ENCODE results near the gene MSH2. TPM values are rescaled to one million over a fixed set of nuclear protein-coding genes. Genes with fewer than 3 reads are reported as not detected.
"Not testable (repeated sequence)": the region's sequence is repeated elsewhere in the genome, so short reads cannot be mapped to it uniquely, and the experiment has no call there.

MSH2 gene
- total RNA-seq, 1 donor from 2014 or later, result 66.7 TPM

GRCh38 chr2:47490406-47490805 is 87.5 kb downstream of the MSH2 start:
- DNase-seq (ENCODE audit: low spot score), result no peak
- Mint-ChIP-seq H3K27me3 (ENCODE audit: low read depth) (no peaks in the 10 kb centered on the region), H3K4me1 (ENCODE audit: low read depth) (peaks cover 22% of the 10 kb centered on the region), H3K9me3 (no peaks in the 10 kb centered on the region), H3K36me3 (ENCODE audit: low read depth) (peaks cover 29% of the 10 kb centered on the region), H3K27ac (no peak overlapping the region), H3K4me3 (ENCODE audit: low read depth) (no peak overlapping the region)
- intact Hi-C loops (cut with micrococcal nuclease), result no loop called here

- H3K4me3 Mint-ChIP-seq (ENCODE audit: low read depth), result no peak overlapping the region
- no peak for DNase-seq (ENCODE audit: low spot score)
- H3K27ac Mint-ChIP-seq, result no peak overlapping the region
- H3K4me1 Mint-ChIP-seq (ENCODE audit: low read depth), result peaks cover 3% of the 10 kb centered on the region
- peaks cover 16% of the 10 kb centered on the region for H3K36me3 Mint-ChIP-seq (ENCODE audit: low read depth)
- H3K9me3 Mint-ChIP-seq, result peaks cover 8% of the 10 kb centered on the region
- no peaks in the 10 kb centered on the region for H3K27me3 Mint-ChIP-seq (ENCODE audit: low read depth)
- intact Hi-C loops (cut with micrococcal nuclease), result no loop called here
Measured at GRCh38 chr2:47493317-47494035, 90.5 kb downstream of the MSH2 start.

GRCh38 chr2:47494267-47495130 is 91.5 kb downstream of the MSH2 start:
- Mint-ChIP-seq H3K36me3 (ENCODE audit: low read depth) (peaks cover 13% of the 10 kb centered on the region), H3K27me3 (ENCODE audit: low read depth) (no peaks in the 10 kb centered on the region), H3K27ac (no peak overlapping the region), H3K4me3 (ENCODE audit: low read depth) (no peak overlapping the region), H3K4me1 (ENCODE audit: low read depth) (no peaks in the 10 kb centered on the region), H3K9me3 (peaks cover 15% of the 10 kb centered on the region)
- intact Hi-C loops (cut with micrococcal nuclease), result no loop called here
- no peak for DNase-seq (ENCODE audit: low spot score)

- Mint-ChIP-seq H3K9me3 (peaks cover 24% of the 10 kb centered on the region), H3K36me3 (ENCODE audit: low read depth) (peaks cover 32% of the 10 kb centered on the region)
- intact Hi-C loops (cut with micrococcal nuclease), result no loop called here
Measured at GRCh38 chr2:47497843-47498460, 95.0 kb downstream of the MSH2 start.

GRCh38 chr2:47499093-47499492 is 96.1 kb downstream of the MSH2 start:
- Mint-ChIP-seq H3K36me3 (ENCODE audit: low read depth) (peaks cover 30% of the 10 kb centered on the region), H3K27me3 (ENCODE audit: low read depth) (no peaks in the 10 kb centered on the region), H3K9me3 (peaks cover 24% of the 10 kb centered on the region), H3K4me1 (ENCODE audit: low read depth) (peaks cover 21% of the 10 kb centered on the region), H3K27ac (no peak overlapping the region), H3K4me3 (ENCODE audit: low read depth) (no peak overlapping the region)
- intact Hi-C loops (cut with micrococcal nuclease), result no loop called here
- no peak for DNase-seq (ENCODE audit: low spot score)

More at GRCh38 chr2:47497843-47498460, 95.0 kb downstream of the MSH2 start:
- no peak for DNase-seq (ENCODE audit: low spot score)
- H3K27ac Mint-ChIP-seq, result no peak overlapping the region
- no peaks in the 10 kb centered on the region for H3K27me3 Mint-ChIP-seq (ENCODE audit: low read depth)
- H3K4me3 Mint-ChIP-seq (ENCODE audit: low read depth), result no peak overlapping the region
- peaks cover 18% of the 10 kb centered on the region for H3K4me1 Mint-ChIP-seq (ENCODE audit: low read depth)

GRCh38 chr2:47499621-47500309 is 96.8 kb downstream of the MSH2 start:
- Mint-ChIP-seq H3K9me3 (peaks cover 27% of the 10 kb centered on the region), H3K27me3 (ENCODE audit: low read depth) (no peaks in the 10 kb centered on the region), H3K36me3 (ENCODE audit: low read depth) (peaks cover 32% of the 10 kb centered on the region), H3K4me3 (ENCODE audit: low read depth) (no peak overlapping the region), H3K27ac (no peak overlapping the region), H3K4me1 (ENCODE audit: low read depth) (peaks cover 21% of the 10 kb centered on the region)
- no peak for DNase-seq (ENCODE audit: low spot score)
- intact Hi-C loops (cut with micrococcal nuclease), result no loop called here

GRCh38 chr2:47501374-47502200 is 98.6 kb downstream of the MSH2 start:
- H3K36me3 Mint-ChIP-seq (ENCODE audit: low read depth), result peaks cover 32% of the 10 kb centered on the region
- no peak overlapping the region for H3K4me3 Mint-ChIP-seq (ENCODE audit: low read depth)
- H3K4me1 Mint-ChIP-seq (ENCODE audit: low read depth), result peaks cover 21% of the 10 kb centered on the region
- no peaks in the 10 kb centered on the region for H3K27me3 Mint-ChIP-seq (ENCODE audit: low read depth)
- intact Hi-C loops (cut with micrococcal nuclease), result no loop called here
- DNase-seq (ENCODE audit: low spot score), result no peak
- peak overlapping the region; percentile 78 for H3K27ac Mint-ChIP-seq
- peaks cover 33% of the 10 kb centered on the region for H3K9me3 Mint-ChIP-seq

- DNase-seq (ENCODE audit: low spot score); H3K27ac Mint-ChIP-seq; intact Hi-C loops (cut with micrococcal nuclease); H3K4me3 Mint-ChIP-seq (ENCODE audit: low read depth); H3K27me3 Mint-ChIP-seq (ENCODE audit: low read depth): not testable (repeated sequence)
- H3K9me3 Mint-ChIP-seq, result peaks cover 30% of the 10 kb centered on the region
- H3K36me3 Mint-ChIP-seq (ENCODE audit: low read depth), result peaks cover 32% of the 10 kb centered on the region
- peaks cover 21% of the 10 kb centered on the region for H3K4me1 Mint-ChIP-seq (ENCODE audit: low read depth)
Measured at GRCh38 chr2:47502498-47502897, 99.5 kb downstream of the MSH2 start.

- intact Hi-C loops (cut with micrococcal nuclease), result no loop called here
- Mint-ChIP-seq H3K4me1 (ENCODE audit: low read depth) (peaks cover 25% of the 10 kb centered on the region), H3K9me3 (peaks cover 25% of the 10 kb centered on the region), H3K36me3 (ENCODE audit: low read depth) (peaks cover 29% of the 10 kb centered on the region), H3K4me3 (ENCODE audit: low read depth) (no peak overlapping the region), H3K27ac (no peak overlapping the region), H3K27me3 (ENCODE audit: low read depth) (no peaks in the 10 kb centered on the region)
- DNase-seq (ENCODE audit: low spot score), result no peak
Measured at GRCh38 chr2:47503481-47504070, 100.6 kb downstream of the MSH2 start.

- Mint-ChIP-seq H3K9me3 (peaks cover 20% of the 10 kb centered on the region), H3K4me3 (ENCODE audit: low read depth) (no peak overlapping the region), H3K27me3 (ENCODE audit: low read depth) (no peaks in the 10 kb centered on the region), H3K36me3 (ENCODE audit: low read depth) (peaks cover 27% of the 10 kb centered on the region), H3K4me1 (ENCODE audit: low read depth) (peaks cover 31% of the 10 kb centered on the region), H3K27ac (no peak overlapping the region)
- no peak for DNase-seq (ENCODE audit: low spot score)
- intact Hi-C loops (cut with micrococcal nuclease), result no loop called here
Measured at GRCh38 chr2:47504174-47504810, 101.3 kb downstream of the MSH2 start.

- H3K4me1 Mint-ChIP-seq (ENCODE audit: low read depth), result peaks cover 31% of the 10 kb centered on the region
- no peak overlapping the region for H3K27ac Mint-ChIP-seq
- H3K27me3 Mint-ChIP-seq (ENCODE audit: low read depth), result no peaks in the 10 kb centered on the region
- intact Hi-C loops (cut with micrococcal nuclease), result no loop called here
- H3K4me3 Mint-ChIP-seq (ENCODE audit: low read depth), result no peak overlapping the region
- peaks cover 16% of the 10 kb centered on the region for H3K36me3 Mint-ChIP-seq (ENCODE audit: low read depth)
- DNase-seq (ENCODE audit: low spot score), result no peak
- H3K9me3 Mint-ChIP-seq, result peaks cover 9% of the 10 kb centered on the region
Measured at GRCh38 chr2:47506024-47506423, 103.1 kb downstream of the MSH2 start.

All from activated T-helper 2 cell treated with anti-CD3 and anti-CD28 coated beads, Interferon-gamma antibody, Interleukin-2, Interleukin-4, amounts not matched to agents 10 μg/mL and 5 μg/mL and 100 μg/mL, durations not matched to agents 14 hours and 24 hours and 36 hours (primary cell).